Muscle layer of colon (tissue), 2 donors: ENCODE measurements around the gene GNA12.

ENCODE experiments used
- H3K27ac ChIP-seq: one replicate; pipeline ENCODE4 v1.7.0; 2013; ENCODE audit warnings: low read depth, mild to moderate bottlenecking, low read length, moderate library complexity
- H3K27me3 ChIP-seq, 2 donors: one replicate each; pipeline ENCODE4 v1.7.0; 2013; ENCODE audit warnings: low read length in 2 of 2, mild to moderate bottlenecking in 2 of 2; ENCODE audit not compliant: insufficient read depth in 2 of 2, control insufficient read depth in 1 of 2
- H3K36me3 ChIP-seq: one replicate; pipeline ENCODE4 v1.7.0; 2013; ENCODE audit warnings: mild to moderate bottlenecking, low read length; ENCODE audit not compliant: insufficient read depth
- H3K4me1 ChIP-seq: one replicate; pipeline ENCODE4 v1.7.0; 2013; ENCODE audit warnings: mild to moderate bottlenecking, low read length; ENCODE audit not compliant: insufficient read depth
- H3K4me3 ChIP-seq, 2 donors: one replicate each; pipeline ENCODE4 v1.7.0; 2013; ENCODE audit warnings: low read length in 2 of 2, low read depth in 1 of 2, mild to moderate bottlenecking in 1 of 2, moderate library complexity in 1 of 2
- H3K9ac ChIP-seq: one replicate; pipeline ENCODE4 v1.7.0; 2013; ENCODE audit warnings: low read length
- H3K9me3 ChIP-seq: one replicate; pipeline ENCODE4 v1.7.0; 2013; ENCODE audit warnings: mild to moderate bottlenecking, low read length
- donor health status: abdominal sarcoma.
- donor health status: Adenocarcinoma of cecum.

GNA12 gene

DNA sequence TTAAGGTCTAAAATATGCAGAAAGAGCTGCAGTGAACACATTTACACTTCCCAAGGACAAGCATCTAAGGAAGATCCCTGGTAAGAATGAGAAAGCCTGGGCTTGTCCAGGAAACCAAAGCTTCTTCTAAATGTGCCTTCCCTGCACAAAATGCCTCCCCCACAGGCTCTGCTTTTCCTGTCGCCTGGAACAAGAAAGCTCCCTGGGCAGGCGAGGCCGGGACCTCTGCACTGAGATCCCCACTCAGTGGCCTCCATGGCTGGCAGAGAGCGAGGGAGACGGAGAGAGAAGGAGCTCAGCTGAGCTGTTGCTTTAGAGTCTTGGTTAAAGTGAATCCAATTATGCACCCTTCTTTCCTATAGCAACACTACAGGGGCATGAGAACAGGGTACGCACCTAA, 80.5 kb downstream of the GNA12 start:
- Histone ChIP-seq H3K27me3 (no peaks in the 10 kb centered on the region), H3K27ac (peak overlapping the region; percentile 86), H3K4me3 (peak overlapping the region in 1 of 2 donors; percentile 22), H3K36me3 (no peaks in the 10 kb centered on the region), H3K4me1 (peaks cover 50% of the 10 kb centered on the region), H3K9me3 (no peaks in the 10 kb centered on the region), H3K9ac (peak overlapping the region; percentile 34)

DNA sequence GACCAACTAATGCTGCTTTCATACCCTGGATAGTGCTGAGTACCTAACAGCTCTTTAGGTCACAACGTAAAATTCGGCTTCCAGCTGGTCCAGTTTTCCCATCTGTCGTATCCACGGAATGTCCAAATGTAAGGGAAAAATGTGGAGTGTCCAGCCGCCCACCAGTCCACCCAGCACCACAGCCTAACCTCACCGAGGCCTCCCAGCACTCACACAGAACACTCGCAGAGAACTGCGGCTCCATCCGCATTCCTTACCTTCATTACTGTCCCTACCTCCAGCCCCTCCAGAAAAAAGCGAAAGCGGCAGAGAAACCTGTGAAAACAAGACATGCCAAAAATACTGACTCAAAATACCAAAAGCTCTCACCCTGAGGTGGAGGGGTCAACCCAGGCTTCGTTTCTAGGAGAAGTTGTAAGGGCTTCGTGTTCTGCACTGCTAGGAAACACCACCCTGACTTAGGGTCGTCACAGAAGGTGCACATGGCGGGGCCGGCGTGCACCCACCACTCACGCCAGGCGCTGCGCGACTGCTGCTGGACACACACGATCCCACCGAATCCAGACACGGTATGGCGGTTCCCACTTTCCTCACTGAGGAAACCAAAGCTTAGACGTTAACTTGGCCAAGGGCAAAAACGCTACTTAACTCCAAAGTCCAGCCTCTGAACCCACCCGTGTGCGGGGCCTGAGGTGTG, 82.2 kb downstream of the GNA12 start:
- Histone ChIP-seq H3K4me3 (no peak overlapping the region), H3K4me1 (peaks cover 65% of the 10 kb centered on the region), H3K9ac (peak overlapping the region; percentile 12)

DNA sequence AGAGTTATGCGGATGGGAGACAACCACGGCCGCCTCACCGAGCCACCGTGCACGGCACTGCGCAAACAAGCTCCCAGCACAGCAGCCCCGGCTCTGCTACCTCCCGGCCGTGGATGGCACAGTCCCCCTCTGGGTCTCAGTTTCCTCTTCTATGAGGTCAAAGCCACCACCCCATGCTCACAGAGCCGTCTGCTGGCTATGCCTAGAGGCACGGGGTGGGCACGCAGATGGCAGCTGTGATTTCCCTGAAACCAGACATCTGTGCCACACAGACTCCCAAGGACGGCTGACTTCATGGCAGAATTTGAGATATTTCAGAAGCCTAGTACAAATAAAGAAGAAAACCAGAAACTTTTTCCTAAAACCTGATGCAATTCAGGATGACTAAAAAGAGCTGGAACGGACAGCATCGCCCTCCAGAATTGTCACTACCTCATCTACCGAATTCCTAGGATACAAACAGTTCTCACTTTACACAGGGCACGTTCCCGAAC, 82.9 kb downstream of the GNA12 start:
- Histone ChIP-seq H3K9me3 (no peaks in the 10 kb centered on the region), H3K4me1 (peaks cover 70% of the 10 kb centered on the region), H3K4me3 (no peak overlapping the region), H3K9ac (peak overlapping the region; percentile 12), H3K27ac (peak overlapping the region; percentile 86), H3K36me3 (no peaks in the 10 kb centered on the region), H3K27me3 (no peaks in the 10 kb centered on the region)

More for the DNA sequence above, 82.2 kb downstream of the GNA12 start:
- Histone ChIP-seq H3K27me3 (no peaks in the 10 kb centered on the region), H3K9me3 (no peaks in the 10 kb centered on the region), H3K27ac (peak overlapping the region; percentile 86), H3K36me3 (no peaks in the 10 kb centered on the region)

DNA sequence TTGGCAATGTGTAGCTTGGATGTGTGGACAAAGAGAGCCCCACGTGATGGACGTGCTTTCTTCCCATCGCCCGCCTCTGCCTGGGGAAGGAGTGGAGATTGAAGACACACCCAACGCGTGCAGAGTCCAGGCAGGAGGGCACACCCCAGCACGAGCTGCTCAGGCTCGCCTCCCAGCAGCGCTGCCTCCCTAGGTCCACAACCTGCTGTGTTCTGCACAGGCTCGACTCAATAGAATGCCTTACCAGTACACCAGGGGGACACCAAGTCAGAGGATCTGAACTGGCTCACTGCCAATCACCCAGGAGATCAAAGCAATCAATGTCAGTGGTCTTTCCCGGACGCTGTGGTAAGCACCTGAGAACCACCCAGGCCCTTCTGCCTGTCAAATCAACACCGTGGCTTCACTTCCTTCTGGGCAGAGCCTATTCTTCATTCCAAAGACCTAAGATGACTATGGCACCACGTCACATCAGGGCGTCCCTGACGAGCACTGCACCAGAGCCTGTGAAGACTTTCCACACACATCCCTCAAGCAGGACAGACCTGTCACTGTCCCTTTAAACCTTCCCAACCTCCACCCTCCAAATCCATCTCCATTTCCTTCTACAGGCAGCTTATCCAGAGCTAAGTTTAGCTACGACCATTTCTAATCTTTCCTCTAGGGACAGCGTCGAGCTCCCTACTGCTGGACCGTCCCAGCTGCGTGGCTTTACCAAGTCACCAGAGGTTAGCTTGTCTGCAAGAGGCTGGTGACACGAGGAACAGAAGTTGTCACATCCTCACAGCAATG, 83.8 kb downstream of the GNA12 start:
- Histone ChIP-seq H3K27me3 (no peaks in the 10 kb centered on the region), H3K9me3 (no peaks in the 10 kb centered on the region), H3K9ac (no peak overlapping the region), H3K27ac (peak overlapping the region; percentile 86), H3K4me3 (no peak overlapping the region), H3K4me1 (peaks cover 70% of the 10 kb centered on the region), H3K36me3 (no peaks in the 10 kb centered on the region)

DNA sequence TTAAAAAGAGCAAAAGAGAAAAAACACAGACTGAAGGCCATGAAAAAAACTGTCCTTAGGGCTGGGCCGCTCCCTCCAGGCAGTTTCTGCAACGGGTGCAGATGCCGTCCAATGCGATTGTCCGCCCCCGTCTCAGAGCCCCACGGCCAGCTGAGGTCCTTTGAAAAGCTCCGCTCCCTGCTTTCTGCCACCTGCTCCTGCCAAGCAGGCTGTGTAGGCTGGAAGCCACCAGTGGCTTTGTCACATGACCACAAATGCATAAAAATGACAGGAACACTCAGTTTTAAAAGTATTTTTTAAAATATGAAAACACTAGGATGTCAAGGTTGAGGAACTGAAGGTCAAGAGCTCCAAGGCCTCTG, 84.4 kb downstream of the GNA12 start:
- H3K9me3 ChIP-seq, result no peaks in the 10 kb centered on the region
- no peaks in the 10 kb centered on the region for H3K27me3 ChIP-seq
- peak overlapping the region in 1 of 2 donors; percentile 2 for H3K4me3 ChIP-seq
- no peak overlapping the region for H3K9ac ChIP-seq
- peak overlapping the region; percentile 86 for H3K27ac ChIP-seq
- peaks cover 70% of the 10 kb centered on the region for H3K4me1 ChIP-seq
- H3K36me3 ChIP-seq, result no peaks in the 10 kb centered on the region

DNA sequence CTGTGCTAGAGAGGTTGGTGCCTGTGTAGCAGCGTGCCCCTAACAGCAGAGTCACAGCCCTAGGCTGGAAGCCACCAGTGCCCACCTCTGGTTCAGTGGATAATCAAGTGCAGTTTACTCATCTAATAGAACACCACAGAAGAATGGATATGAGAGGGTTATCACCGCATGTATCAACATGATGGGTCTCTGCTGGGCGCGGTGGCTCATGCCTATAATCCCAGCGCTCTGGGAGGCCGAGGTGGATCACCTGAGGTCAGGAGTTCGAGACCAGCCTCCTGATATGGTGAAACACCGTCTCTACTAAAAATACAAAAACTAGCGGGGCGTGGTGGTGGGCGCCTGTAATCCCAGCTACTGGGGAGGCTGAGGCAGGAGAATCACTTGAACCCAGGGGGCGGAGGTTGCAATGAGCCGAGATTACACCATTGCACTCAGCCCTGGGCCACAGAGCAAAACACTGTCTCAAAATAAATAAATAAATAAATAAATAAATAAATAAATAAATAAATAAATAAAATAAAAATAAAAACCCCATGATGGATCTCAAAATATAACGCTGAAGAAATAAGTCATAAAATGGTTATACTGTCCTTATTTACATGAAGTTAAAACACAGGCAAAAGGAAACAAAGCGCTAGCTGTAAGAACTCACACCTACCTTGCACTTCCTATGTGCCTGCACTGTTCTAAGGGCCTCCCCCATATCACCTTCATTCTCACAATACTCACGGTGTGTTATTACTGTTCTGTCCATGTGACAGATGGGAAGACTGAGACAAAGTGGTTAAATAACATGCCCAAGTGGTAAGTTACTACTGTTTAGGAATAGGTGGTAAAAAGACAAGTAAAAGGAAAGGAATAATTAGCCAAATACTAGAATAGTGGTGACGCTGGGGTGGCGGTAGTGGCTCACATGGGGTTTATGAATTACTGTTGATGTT, 85.2 kb downstream of the GNA12 start:
- no peaks in the 10 kb centered on the region for H3K27me3 ChIP-seq

DNA sequence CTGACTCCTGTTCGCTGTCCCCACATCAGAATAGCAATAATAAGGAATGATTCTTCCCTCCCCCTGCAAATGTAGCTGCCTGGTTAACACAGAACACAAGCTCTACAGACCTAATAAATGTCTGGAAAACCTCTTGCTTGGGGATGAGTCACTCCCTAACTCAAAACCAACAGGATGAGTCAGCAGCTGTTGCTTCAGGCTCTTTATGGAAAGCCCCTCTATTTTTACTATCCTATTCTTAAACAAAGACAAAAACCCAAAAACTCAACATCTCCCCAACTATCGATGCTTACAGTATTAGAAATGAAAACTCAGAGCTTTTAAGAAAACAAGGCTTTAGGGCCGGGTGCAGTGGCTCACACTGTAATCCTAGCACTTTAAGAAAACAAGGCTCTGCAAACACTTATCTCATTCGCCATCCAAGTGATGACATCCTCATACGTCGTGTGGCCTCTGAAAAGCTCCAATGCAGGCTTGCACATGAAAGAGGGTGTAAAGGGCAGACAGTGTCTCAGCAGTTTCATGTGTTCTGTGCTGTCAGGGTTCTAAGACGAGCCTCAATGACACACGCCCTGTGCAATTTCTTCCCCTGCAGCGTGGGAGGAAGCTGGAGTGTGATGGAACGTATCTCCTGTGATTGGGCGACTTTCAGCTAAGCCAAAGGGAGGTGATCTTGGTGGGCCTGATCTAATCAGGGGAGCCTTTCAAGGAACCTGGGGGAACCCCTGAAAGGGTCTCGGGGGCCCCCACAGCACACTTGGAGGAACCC, 86.0 kb downstream of the GNA12 start:
- Histone ChIP-seq H3K27ac (peak overlapping the region; percentile 70), H3K9ac (no peak overlapping the region), H3K4me3 (peak overlapping the region; percentile 12 to 33), H3K4me1 (peaks cover 56% of the 10 kb centered on the region), H3K27me3 (no peaks in the 10 kb centered on the region), H3K36me3 (no peaks in the 10 kb centered on the region), H3K9me3 (no peaks in the 10 kb centered on the region)

More for the DNA sequence above, 85.2 kb downstream of the GNA12 start:
- peak overlapping the region in 1 of 2 donors; percentile 33 for H3K4me3 ChIP-seq
- H3K4me1 ChIP-seq, result peaks cover 64% of the 10 kb centered on the region
- no peaks in the 10 kb centered on the region for H3K36me3 ChIP-seq
- peak overlapping the region; percentile 86 for H3K27ac ChIP-seq
- no peak overlapping the region for H3K9ac ChIP-seq
- H3K9me3 ChIP-seq, result no peaks in the 10 kb centered on the region

DNA sequence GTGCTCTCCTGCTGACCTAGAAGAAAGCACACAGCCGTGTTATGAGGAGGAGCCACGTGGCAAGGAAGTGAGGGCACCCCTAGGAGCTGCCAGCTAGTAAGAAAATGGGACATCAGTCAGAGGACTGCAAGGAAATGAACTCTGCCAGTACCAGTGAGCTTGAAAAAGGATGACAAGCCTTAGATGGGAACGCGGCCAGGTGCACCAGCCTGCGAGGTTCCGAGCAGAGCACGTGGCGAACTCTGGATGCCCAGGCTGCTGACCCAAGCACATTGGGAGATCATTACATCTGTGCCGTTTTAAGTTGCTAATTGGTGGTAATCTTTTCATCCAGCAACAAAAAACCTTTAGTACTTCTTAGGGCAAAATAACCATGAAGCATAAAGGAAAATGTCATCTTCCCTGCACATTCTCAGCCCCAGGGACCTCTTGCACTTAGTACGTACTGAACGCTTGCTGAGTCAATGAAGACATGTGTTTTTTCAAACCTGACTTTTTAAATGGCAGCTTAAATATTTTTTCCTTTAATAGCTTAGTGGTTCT, 86.7 kb downstream of the GNA12 start:
- Histone ChIP-seq H3K9ac (no peak overlapping the region), H3K4me3 (peak overlapping the region in 1 of 2 donors; percentile 36), H3K4me1 (peaks cover 55% of the 10 kb centered on the region), H3K27me3 (no peaks in the 10 kb centered on the region), H3K36me3 (no peaks in the 10 kb centered on the region), H3K27ac (peak overlapping the region; percentile 70), H3K9me3 (no peaks in the 10 kb centered on the region)

DNA sequence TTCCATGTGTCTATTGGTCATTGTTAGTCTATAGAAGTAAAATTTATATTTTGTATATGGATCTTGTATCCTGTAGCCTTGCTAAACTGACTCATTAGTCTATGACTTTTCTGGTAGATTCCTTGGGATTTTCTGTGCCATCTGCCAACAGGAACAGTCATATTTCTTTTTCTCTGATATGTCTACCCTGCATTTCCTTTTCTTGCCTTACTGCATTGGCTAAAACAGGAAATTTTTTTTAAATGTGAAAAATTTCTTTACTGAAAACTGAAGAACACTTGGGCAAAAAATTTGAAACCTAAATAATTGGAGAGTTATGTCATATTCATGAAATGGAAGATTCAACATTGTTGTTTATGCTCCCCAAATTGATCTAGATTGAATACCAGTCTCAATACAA, 88.6 kb downstream of the GNA12 start:
- peak overlapping the region; percentile 35 for H3K27ac ChIP-seq
- H3K36me3 ChIP-seq, result no peaks in the 10 kb centered on the region
- no peak overlapping the region for H3K9ac ChIP-seq
- H3K9me3 ChIP-seq, result no peaks in the 10 kb centered on the region
- peaks cover 44% of the 10 kb centered on the region for H3K4me1 ChIP-seq
- no peak overlapping the region for H3K4me3 ChIP-seq
- H3K27me3 ChIP-seq, result no peaks in the 10 kb centered on the region

DNA sequence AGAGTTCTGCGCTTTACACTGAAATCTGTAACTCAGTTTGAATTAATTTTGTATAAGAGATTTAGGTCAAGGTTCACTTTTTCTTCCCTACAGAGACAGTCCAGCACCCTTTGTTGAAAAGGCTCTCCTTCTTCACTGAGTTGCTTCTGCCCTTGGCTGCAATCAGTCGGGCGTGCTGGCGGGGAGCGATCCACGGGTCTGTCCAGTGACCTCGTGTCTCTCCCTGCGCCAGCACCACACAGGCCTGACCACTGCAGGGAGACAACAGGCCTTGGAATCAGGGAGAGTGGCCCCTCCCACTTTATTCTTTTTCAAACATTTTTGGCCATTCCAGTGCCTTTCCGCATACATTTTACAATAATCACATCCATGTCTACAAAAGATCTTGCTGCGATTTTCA, 89.2 kb downstream of the GNA12 start:
- no peaks in the 10 kb centered on the region for H3K9me3 ChIP-seq
- no peak overlapping the region for H3K27ac ChIP-seq
- peaks cover 41% of the 10 kb centered on the region for H3K4me1 ChIP-seq
- no peaks in the 10 kb centered on the region for H3K27me3 ChIP-seq
- H3K36me3 ChIP-seq, result peaks cover 3% of the 10 kb centered on the region
- no peak overlapping the region for H3K9ac ChIP-seq
- H3K4me3 ChIP-seq, result no peak overlapping the region
